Astrocyte (in vitro differentiated cells and primary cell): ENCODE measurements around the gene PSMD9. TPM values are rescaled to one million over a fixed set of nuclear protein-coding genes. Genes with fewer than 3 reads are reported as not detected.

ENCODE experiments used
- total RNA-seq: library from RNA; stranded (reverse); gene quantifications from 2 replicates; pipeline ENCODE4 v1.2.1, GENCODE V29; 2021

Gene PSMD9
- total RNA-seq, 1 donor from 2014 or later: 63.4 TPM

Other genes with a start within 250 kb of the PSMD9 start
- 0.36 and 0.70 TPM in 2 replicates for gene MORN3, start 219.1 kb upstream of the PSMD9 start, total RNA-seq
- gene TMEM120B, start 176.0 kb upstream of the PSMD9 start, total RNA-seq: 35.5 and 36.0 TPM in 2 replicates
- gene RHOF, start 95.1 kb upstream of the PSMD9 start, total RNA-seq: 28.0 and 31.9 TPM in 2 replicates
- gene SETD1B, start 84.8 kb upstream of the PSMD9 start, total RNA-seq: 20.9 and 24.0 TPM in 2 replicates
- not detected in 2 replicates for gene HPD, start 29.9 kb upstream of the PSMD9 start, total RNA-seq
- gene CFAP251, start 29.8 kb downstream of the PSMD9 start, total RNA-seq: 4.6 and 4.7 TPM in 2 replicates
- gene BCL7A, start 133.1 kb downstream of the PSMD9 start, total RNA-seq: 8.5 and 9.6 TPM in 2 replicates
- 62.5 and 73.4 TPM in 2 replicates for gene MLXIP, start 190.0 kb downstream of the PSMD9 start, total RNA-seq